NCI-H526 treated with DMSO at 0.1 percent for 48 hours (cell line): ENCODE results near the gene CISD3.

Experiments
- DNase-seq: peaks from one replicate; lab custom pipeline; 2025; lab: John Stamatoyannopoulos, UW

Gene CISD3

GRCh38 chr17:38779965-38780752, 50.0 kb downstream of the CISD3 start:
- no peak for DNase-seq

- DNase-seq = no peak
Observed at GRCh38 chr17:38783227-38783626, 53.1 kb downstream of the CISD3 start.
